Fibroblast of lung (primary cell): Measurements from ENCODE around the gene GRIPAP1. TPM values are rescaled to one million over a fixed set of nuclear protein-coding genes. Genes with fewer than 3 reads are reported as not detected.

Source experiments
- DNase-seq, 2 donors: peaks; one replicate each; pipeline versions ENCODE4 v3.0.0 to v3.0.0-alpha.2; 2010; ENCODE audit warnings: low read depth in 2 of 2
- H2AFZ ChIP-seq: 2 replicates; pipeline ENCODE4 v1.5.1; 2012; ENCODE audit warnings: low read length, control low read depth, inconsistent platforms
- H3K27ac ChIP-seq: 2 replicates; pipeline ENCODE4 v1.5.1; 2011; ENCODE audit warnings: low read length, control low read depth; ENCODE audit not compliant: insufficient read depth
- H3K27me3 ChIP-seq: 2 replicates; pipeline ENCODE4 v1.5.1; 2011; ENCODE audit warnings: mild to moderate bottlenecking, low read length; ENCODE audit not compliant: control insufficient read depth, insufficient read depth
- H3K36me3 ChIP-seq: 2 replicates; pipeline ENCODE4 v1.5.1; 2011; ENCODE audit warnings: low read length; ENCODE audit not compliant: control insufficient read depth, insufficient read depth
- H3K4me1 ChIP-seq: 2 replicates; pipeline ENCODE4 v1.5.1; 2011; ENCODE audit warnings: low read length; ENCODE audit not compliant: control insufficient read depth, insufficient read depth; ENCODE audit errors: extremely low read depth
- H3K4me2 ChIP-seq: 2 replicates; pipeline ENCODE4 v1.5.1; 2011; ENCODE audit warnings: low read length, control low read depth; ENCODE audit not compliant: insufficient read depth; ENCODE audit errors: extremely low read depth
- H3K4me3 ChIP-seq, 4 experiments: fragments of 200-600 bp in 1 of 4; sonication (generic) in 1 of 4; replicated peaks in 1 of 4; 2 replicates each; pipeline ENCODE4 v1.5.1; 2011 to 2016; ENCODE audit warnings: low read length in 4 of 4, low read depth in 3 of 4, mild to moderate bottlenecking in 3 of 4, control low read depth in 2 of 4, inconsistent platforms in 1 of 4, mixed read lengths in 1 of 4; ENCODE audit not compliant: insufficient read depth in 1 of 4; ENCODE audit errors: control extremely low read depth in 1 of 4
- H3K79me2 ChIP-seq: 2 replicates; pipeline ENCODE4 v1.5.1; 2012; ENCODE audit warnings: mild to moderate bottlenecking, low read length, inconsistent platforms; ENCODE audit not compliant: control insufficient read depth, insufficient read depth
- H3K9ac ChIP-seq: 2 replicates; pipeline ENCODE4 v1.5.1; 2011; ENCODE audit warnings: mild to moderate bottlenecking, low read length, control low read depth; ENCODE audit not compliant: insufficient read depth
- H3K9me3 ChIP-seq: 2 replicates; pipeline ENCODE4 v1.5.1; 2012; ENCODE audit warnings: low read depth, low read length; ENCODE audit not compliant: control insufficient read depth, insufficient read depth
- H4K20me1 ChIP-seq: 2 replicates; pipeline ENCODE4 v1.5.1; 2011; ENCODE audit warnings: low read length; ENCODE audit not compliant: control insufficient read depth, insufficient read depth; ENCODE audit errors: extremely low read depth
- CTCF ChIP-seq, 2 donors: IDR thresholded peaks in 1 of 2; conservative IDR thresholded peaks in 1 of 2; 1 replicate in 1 of 2; 2 replicates in 1 of 2; pipeline ENCODE4 v1.5.1; 2011 to 2012; ENCODE audit warnings: low read length in 2 of 2, control low read depth in 1 of 2, inconsistent platforms in 1 of 2, low read depth in 1 of 2, mild to moderate bottlenecking in 1 of 2
- EZH2 ChIP-seq: IDR thresholded peaks from 2 replicates; pipeline ENCODE4 v1.5.1; 2012; ENCODE audit warnings: low read length, control low read depth, mild to moderate bottlenecking; ENCODE audit errors: missing control alignments
- polyA minus RNA-seq: library from RNA; depleted of rRNA, polyadenylated mRNA; stranded (reverse); fragments of >200 nt; gene quantifications from 2 replicates; pipeline ENCODE4 v1.2.3, GENCODE V29; 2011; ENCODE audit warnings: low replicate concordance
- polyA plus RNA-seq, 2 donors: library from polyadenylated mRNA; depleted of rRNA in 1 of 2; stranded (reverse) in 1 of 2; unstranded in 1 of 2; fragments of >200 nt; gene quantifications; 2 replicates each; pipeline ENCODE4 v1.2.1, GENCODE V29; 2011 to 2012; ENCODE audit warnings: missing spikeins in 1 of 2
- total RNA-seq: library from RNA; depleted of rRNA; stranded (reverse); fragments of >200 nt; gene quantifications from 2 replicates; pipeline ENCODE4 v1.2.1, GENCODE V29; 2014

The GRIPAP1 gene
- total RNA-seq (20.5 and 26.4 TPM in 2 replicates), polyA plus RNA-seq (18.5 and 18.6 TPM in 2 replicates), polyA minus RNA-seq (11.9 and 21.7 TPM in 2 replicates)
- 17.6 and 18.1 TPM in 2 replicates for polyA plus RNA-seq (2012)

- Histone ChIP-seq H3K9me3 (no peaks in the 10 kb centered on the region), H3K27ac (peak within 1 kb of the TSS; percentile 97), H2AFZ (peak within 1 kb of the TSS; percentile 91), H4K20me1 (no peaks in the 10 kb centered on the region), H3K4me1 (no peaks in the 10 kb centered on the region), H3K36me3 (no peaks in the 10 kb centered on the region), H3K27me3 (no peaks in the 10 kb centered on the region), H3K9ac (peak within 1 kb of the TSS; percentile 77), H3K4me2 (peak within 1 kb of the TSS; percentile 75), H3K4me3 (peak within 1 kb of the TSS; percentile 77 to 90 (median 82)), H3K79me2 (peaks cover 8% of the 10 kb centered on the region)
- DNase-seq = peak; percentile 93 to 98
- no peak for TF ChIP-seq EZH2
- no peak for TF ChIP-seq CTCF (conservative IDR thresholded peaks at IDR 0.05 in 1 of 2, IDR thresholded peaks at IDR 0.05 in 1 of 2; ENCODE audit: low read depth in 1 of 2, low read length in 2 of 2)
These were observed at the start of gene GRIPAP1 for GRCh38 chrX:49002091-49002935. GRIPAP1 (minus strand) TSS chrX:49002264; CDS start chrX:49002229, 35 bp downstream.

GRCh38 chrX:49043987-49044281 is 41.9 kb upstream of the GRIPAP1 start:
- H3K27ac ChIP-seq = no peak overlapping the region
- TF ChIP-seq CTCF (conservative IDR thresholded peaks at IDR 0.05 in 1 of 2, IDR thresholded peaks at IDR 0.05 in 1 of 2; ENCODE audit: low read depth in 1 of 2, low read length in 2 of 2) (no peak), EZH2 (no peak)
- no peaks in the 10 kb centered on the region for H3K9me3 ChIP-seq
- peaks cover 36% of the 10 kb centered on the region for H3K79me2 ChIP-seq
- DNase-seq = no peak
- H3K4me1 ChIP-seq = peaks cover 7% of the 10 kb centered on the region
- peak overlapping the region in 3 of 4 experiments; percentile 11 to 33 (median 21) for H3K4me3 ChIP-seq
- H3K9ac ChIP-seq = no peak overlapping the region
- no peaks in the 10 kb centered on the region for H3K27me3 ChIP-seq
- peak overlapping the region; percentile 64 for H2AFZ ChIP-seq
- no peaks in the 10 kb centered on the region for H4K20me1 ChIP-seq
- peaks cover 6% of the 10 kb centered on the region for H3K36me3 ChIP-seq
- H3K4me2 ChIP-seq = peak overlapping the region; percentile 75

GRCh38 chrX:49043220-49043986 is 41.3 kb upstream of the GRIPAP1 start, which contains the start of gene TFE3:
TFE3 (minus strand) TSS chrX:49043357; CDS start chrX:49043226, 131 bp downstream.
- Histone ChIP-seq H2AFZ (peak within 1 kb of the TSS; percentile 64), H3K4me2 (peak within 1 kb of the TSS; percentile 92), H3K27me3 (no peaks in the 10 kb centered on the region), H3K27ac (peak within 1 kb of the TSS; percentile 92), H3K79me2 (peaks cover 42% of the 10 kb centered on the region), H3K9ac (peak within 1 kb of the TSS; percentile 85), H3K4me1 (peaks cover 7% of the 10 kb centered on the region), H3K9me3 (no peaks in the 10 kb centered on the region), H3K36me3 (peaks cover 10% of the 10 kb centered on the region), H4K20me1 (no peaks in the 10 kb centered on the region), H3K4me3 (peak within 1 kb of the TSS; percentile 72 to 94 (median 76))
- peak; percentile 98 to 99 for DNase-seq
- TF ChIP-seq CTCF (conservative IDR thresholded peaks at IDR 0.05 in 1 of 2, IDR thresholded peaks at IDR 0.05 in 1 of 2; ENCODE audit: low read depth in 1 of 2, low read length in 2 of 2) (peak; percentile 44 to 45), EZH2 (no peak)
